EH (cell line): ENCODE measurements around the gene PRKCH.

Experiments
- DNase-seq: peaks from one replicate; pipeline ENCODE4 v3.0.0-alpha.2; 2015; ENCODE audit warnings: low read depth

PRKCH gene

DNA sequence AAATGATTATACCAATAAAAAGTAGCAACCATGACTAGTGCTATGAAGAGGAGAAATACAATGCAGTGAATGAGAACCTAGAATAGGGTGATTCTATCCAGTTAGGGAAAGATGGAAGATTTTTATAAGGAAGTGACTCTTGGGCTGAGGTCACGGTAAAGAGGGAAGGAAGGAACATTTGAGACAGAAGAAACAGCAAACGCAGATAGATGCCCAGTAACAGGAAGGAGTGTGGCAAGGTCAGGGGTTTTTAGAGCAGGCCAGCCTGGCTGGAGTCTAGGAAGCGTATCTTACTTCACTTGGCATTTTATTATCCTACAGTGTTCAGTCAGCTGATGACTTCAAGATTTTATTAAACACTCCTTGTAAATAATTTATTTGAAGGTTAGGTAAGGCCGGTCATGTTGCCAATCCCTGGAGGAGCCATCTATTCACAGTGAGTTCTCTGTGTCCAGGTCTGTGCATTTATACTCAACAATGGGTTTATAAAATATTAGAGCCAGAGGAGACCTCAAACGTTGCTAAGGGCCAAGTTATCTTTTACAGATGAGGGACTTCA is 170.6 kb downstream of the PRKCH start:
- no peak for DNase-seq

DNA sequence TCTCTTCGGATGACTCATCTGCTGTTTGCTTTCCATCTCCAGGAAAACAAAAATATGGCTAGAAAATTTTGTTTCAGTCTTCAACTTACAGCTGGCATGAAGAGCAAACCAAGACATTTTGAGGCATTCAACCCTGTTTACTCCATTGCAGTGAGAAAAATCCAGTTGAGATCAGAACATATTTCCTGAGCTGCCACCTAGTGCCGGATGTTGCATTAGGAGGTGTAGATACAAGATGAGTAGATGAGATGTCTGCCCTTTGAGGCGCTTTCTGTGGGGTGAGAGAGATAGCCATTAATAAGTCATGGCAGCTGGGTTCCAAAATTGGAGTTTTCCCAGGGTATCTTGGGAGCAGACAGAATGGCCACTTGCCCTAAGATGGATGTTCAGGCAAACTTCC is 171.1 kb downstream of the PRKCH start:
- DNase-seq: no peak

DNA sequence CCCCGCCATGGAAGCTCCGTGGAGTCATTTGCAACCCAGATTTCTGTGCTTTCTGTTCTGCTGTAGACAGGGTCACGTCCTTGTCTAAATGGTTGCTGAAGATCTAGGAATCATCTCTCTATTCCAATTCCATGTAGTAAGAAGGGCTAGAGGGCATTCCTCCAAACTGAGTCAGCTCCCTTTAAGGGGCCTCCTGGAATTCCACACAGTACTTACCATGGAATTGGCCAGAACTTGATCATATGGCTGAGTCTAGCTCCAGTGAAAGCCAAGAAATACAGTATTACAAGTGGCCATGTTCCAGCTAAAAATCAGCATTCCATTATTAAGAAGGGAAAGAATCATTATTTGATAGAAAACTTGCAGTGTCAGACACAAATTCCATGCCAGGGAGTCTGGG is 171.9 kb downstream of the PRKCH start:
- peak; percentile 97 for DNase-seq

GRCh38 chr14:61494018-61494417 is 172.6 kb downstream of the PRKCH start:
- DNase-seq: peak; percentile 31

- no peak for DNase-seq
Measured at GRCh38 chr14:61495809-61496208, 174.4 kb downstream of the PRKCH start.

- peak; percentile 81 for DNase-seq
Measured at GRCh38 chr14:61498303-61498702, 176.9 kb downstream of the PRKCH start.

DNA sequence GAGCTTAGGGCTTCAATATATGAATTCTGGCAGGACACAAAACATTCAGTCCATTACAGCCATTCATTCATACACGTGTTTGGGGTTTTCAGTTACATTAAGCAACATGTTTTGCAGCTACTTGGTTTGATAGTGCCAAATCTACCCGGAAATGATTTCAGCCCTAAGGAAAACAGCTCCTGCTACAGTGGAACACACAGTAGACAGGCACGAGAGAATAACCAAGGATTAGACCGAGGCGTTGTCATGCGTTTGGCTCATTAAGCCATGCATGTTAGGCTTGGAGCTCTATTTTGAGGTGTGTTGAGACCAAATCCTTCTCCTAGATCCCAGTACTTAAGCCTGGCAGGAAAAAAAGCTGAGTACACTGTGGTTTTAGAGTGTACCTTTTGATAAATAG is 177.4 kb downstream of the PRKCH start:
- DNase-seq: peak; percentile 71

GRCh38 chr14:61499991-61500390 is 178.6 kb downstream of the PRKCH start:
- no peak for DNase-seq

- DNase-seq: no peak
Measured at GRCh38 chr14:61501714-61502458, 180.5 kb downstream of the PRKCH start.

- no peak for DNase-seq
Measured at GRCh38 chr14:61502459-61503093, 181.2 kb downstream of the PRKCH start.

DNA sequence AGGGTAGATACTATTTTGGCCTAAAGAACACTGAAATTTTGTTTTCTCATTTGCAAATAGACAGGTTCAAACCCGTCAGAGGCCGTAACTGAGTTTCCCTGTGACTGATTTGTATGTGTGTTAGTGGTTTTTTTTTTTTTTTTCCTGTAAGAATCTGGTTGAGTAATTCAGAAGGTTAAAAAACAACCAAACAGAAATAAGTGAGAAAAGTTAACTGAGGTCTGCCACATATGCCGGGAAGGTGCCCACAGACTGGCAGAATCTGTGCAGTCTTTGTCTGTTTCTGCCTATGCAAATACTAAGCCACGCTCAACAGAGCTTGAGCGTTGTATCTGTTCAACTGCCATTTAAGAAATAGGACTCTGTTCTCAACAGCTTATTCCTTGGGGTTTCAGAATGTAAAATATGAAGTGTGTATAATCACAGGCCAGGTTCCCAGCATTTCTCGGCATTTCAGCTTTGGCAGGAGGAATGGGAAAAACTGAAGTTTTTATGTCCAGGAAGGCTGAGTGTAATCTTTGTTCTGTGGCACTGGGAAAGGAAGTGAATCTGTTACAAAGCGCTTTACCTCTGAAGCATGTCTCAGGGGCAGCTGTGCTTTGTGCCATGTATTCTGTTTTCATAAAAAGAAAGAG is 181.9 kb downstream of the PRKCH start:
- no peak for DNase-seq

GRCh38 chr14:61504901-61505300 is 183.5 kb downstream of the PRKCH start:
- DNase-seq: no peak

GRCh38 chr14:61505815-61506809 is 184.7 kb downstream of the PRKCH start:
- DNase-seq: peak; percentile 65

GRCh38 chr14:61508526-61508925 is 187.1 kb downstream of the PRKCH start:
- no peak for DNase-seq

- no peak for DNase-seq
Measured at GRCh38 chr14:61510736-61511557, 189.6 kb downstream of the PRKCH start.

- no peak for DNase-seq
Measured at GRCh38 chr14:61511558-61511948, 190.2 kb downstream of the PRKCH start.

- peak; percentile 86 for DNase-seq
Measured at GRCh38 chr14:61512026-61512834, 190.9 kb downstream of the PRKCH start.

GRCh38 chr14:61513986-61514830 is 192.8 kb downstream of the PRKCH start:
- peak; percentile 59 for DNase-seq

- no peak for DNase-seq
Measured at GRCh38 chr14:61514927-61515326, 193.5 kb downstream of the PRKCH start.
